GM19239 (cell line): ENCODE results near the gene NACA2.
A peak's percentile ranks its signal among the peaks of the same experiment; 100 is the strongest.
"Not testable (repeated sequence)": the region's sequence is repeated elsewhere in the genome, so short reads cannot be mapped to it uniquely, and the experiment has no call there.

Source experiments
- DNase-seq: peaks from one replicate; pipeline ENCODE4 v3.0.0; 2011; ENCODE audit warnings: low spot score; ENCODE audit not compliant: insufficient read length
- FAIRE-seq: peaks from 2 replicates; lab custom pipeline; 2011; peaks lifted over from hg19 to GRCh38; lab: Jason Lieb, UNC

The NACA2 gene

DNA sequence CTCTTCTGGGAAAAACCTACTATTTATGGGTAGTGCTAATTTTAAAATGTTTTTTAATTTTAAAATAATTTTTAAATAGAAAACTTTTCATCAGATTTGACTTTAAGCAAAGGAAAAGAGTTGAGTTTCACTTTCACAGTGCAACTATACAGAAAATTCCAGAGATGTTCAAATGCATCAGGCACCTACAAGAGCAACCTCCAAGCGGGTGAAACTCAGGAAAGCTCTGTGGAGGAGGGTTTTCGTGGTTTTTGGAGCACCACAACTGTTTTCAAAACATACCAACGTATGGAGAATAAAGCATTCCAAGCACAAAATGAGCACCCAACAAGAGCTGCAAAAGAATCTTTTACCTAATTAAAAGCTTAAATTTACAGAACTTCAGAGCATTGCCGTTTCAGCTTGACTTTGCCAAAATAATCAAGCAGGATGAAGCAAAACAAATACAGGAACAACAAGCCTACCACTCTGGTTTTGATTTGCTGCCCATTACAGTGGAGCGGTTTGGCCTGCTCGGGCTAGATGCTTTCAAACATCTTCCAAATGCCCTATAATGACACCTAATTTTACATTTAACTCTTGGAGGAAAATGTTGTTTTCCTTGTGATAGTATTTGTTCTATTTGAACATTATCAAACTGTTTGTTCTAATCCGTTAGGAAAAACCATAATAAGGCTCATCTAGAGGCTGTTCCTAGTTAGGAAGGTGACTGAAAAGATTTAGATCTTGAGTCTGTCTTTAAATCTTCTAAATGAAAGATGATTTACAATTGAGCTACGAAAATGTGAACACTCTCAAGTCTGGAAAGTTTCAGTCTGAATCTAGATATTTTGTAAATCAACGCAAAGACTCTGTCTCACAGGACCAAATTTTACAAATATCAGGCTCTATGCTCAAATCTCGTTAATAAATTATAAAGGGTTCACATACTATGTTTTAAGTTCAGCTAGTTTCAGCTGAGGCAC, 34.5 kb downstream of the NACA2 start:
- DNase-seq (no peak), FAIRE-seq (no peak)

DNA sequence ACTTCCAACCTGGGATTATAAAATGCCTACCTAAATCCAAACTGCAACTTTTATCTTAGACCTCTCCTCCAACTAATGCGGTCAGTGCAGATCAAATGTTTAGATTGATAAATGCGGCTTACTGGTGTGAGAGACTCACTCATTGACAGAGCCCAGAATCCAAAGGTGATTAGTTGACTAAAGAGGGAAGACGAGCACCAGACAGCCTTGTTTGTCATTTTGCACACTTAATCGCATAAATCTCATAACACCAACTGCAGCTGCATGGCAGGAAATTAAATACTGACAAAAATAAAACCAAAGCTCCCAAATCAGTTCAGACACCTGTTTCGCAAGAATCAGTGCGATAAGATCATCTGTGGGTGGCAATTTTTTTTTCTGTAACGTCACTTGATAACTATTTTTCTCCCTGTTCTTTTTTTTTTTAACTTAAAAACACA, 35.9 kb downstream of the NACA2 start:
- FAIRE-seq = no peak
- no peak for DNase-seq

DNA sequence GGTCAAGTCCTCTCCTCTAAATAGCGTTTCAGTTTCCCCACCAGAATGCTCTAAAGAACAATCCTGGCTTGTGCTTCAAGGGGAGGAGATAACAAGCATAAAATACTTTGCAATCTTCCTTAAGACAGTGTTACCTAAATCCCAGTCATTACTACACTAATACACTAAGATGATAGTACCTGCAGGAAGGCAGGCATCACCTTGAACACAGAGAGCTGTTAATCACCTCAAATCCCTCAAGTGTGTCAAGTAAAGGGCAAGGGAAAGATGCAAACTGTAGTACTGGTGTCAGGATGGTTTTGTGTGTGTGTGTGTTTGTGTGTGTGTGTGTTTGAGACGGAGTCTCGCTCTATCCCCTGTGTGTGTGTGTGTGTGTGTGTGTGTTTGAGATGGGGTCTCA, 36.8 kb downstream of the NACA2 start:
- FAIRE-seq (no peak), DNase-seq (no peak)

DNA sequence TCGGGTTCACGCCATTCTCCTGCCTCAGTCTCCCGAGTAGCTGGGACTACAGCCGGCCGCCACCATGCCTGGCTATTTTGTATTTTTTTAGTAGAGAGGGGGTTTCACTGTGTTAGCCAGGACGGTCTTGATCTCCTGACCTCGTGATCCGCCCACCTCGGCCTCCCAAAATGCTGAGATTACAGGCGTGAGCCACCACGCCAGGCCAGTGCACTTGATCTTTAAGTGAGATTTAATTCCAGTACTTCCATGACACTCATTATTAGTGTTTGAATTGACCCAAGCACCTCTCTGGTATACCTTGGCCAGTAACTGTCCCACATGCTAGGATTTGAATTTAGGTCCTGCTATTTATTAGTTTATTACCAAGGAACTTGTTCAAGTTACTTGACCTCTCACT, 38.5 kb downstream of the NACA2 start:
- DNase-seq, FAIRE-seq: not testable (repeated sequence)

DNA sequence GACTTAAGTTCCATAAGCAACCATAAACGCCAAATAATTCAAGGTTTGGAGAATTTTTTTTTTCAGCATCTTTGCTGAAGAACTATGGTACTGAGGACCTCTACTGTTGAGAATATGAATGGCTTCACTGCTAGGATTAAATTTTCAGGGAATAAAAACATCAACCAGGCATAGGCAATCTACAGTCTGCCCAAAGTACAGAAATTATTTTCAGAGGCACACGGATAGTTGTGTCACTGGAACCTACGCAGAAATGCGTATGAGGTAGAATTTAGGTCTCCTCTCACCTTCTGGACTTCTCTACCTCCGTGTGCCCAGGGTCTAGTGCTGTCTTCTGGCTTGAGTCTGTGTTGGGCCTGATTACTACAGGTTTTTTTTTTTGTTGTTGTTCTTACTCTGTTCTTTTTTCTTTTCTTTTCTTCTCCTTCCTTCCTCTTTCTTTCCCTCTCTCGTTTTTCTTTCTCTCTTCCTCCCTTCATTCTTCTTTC, 39.7 kb downstream of the NACA2 start:
- FAIRE-seq = peak; percentile 67
- DNase-seq = no peak

DNA sequence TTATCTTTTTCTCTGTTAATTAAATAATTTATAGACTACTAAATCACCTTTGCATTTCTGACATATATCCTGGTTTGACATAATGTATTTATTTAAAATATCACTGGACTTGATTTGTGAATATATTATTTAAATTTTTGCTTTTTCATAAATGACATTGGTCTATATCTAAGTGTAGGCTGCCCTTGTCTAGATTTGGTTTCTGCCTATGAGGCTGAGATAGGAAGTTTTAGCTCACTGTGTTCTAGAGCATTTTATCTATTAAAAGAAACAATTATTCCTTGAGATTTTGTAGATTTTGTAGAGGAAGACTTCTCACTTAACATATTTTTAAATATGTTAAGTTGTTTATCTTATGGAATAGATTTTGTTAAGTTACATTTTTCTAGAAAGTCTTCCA, 43.9 kb downstream of the NACA2 start:
- FAIRE-seq (no peak), DNase-seq (no peak)

DNA sequence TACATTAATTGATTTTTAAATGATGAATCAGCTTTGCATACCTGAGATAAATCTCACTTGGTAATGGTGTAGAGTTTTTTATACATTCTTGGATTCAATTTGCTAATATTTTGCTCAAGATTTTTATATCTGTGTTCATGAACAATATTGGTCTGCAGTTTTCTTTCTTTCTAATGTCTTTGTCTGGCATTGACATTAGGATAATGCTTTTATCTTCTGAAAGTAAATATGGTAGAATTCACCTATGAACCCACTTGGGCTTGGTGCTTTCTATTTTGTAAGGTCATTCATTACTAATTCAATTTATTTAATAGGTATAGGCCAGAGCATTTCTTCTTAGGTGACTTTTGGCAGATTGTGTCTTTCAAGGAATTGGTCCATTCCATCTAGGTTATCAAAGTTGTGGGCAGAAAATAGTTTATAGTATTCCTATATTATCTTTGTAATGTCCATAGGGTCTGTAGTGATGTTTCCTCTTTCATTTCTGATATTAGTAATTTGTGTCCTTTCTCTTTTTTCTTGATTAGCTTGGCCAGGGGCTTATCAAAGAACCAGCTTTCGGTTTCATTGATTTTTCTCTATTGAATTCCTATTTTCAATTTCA, 45.6 kb downstream of the NACA2 start:
- FAIRE-seq (no peak), DNase-seq (no peak)

DNA sequence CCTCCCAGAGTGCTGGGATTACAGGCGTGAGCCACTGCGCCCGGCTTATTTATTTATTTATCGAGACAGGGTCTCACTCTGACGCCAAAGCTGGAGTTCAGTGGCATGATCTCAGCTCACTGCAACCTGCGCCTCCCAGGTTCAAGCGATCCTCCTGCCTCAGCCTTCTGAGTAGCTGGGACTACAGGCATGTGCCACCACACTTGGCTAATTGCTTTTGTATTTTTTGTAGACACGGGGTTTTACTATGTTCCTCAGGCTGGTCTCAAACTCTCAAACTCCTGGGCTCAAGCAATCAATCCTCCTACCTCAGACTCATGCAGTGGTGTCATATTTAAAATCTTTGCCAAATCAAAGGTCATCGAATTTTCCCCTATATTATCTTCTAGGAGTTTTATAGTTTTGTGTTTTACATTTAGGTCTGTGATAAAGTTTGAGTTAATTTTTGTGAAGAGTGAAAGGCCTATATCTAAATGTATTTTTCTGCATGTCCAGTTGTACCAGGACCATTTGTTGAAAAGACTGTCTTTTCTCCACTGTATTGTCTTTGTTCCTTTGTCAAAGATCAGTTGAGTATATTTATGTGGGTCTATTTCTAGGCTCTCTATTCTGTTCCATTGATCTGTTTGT, 47.1 kb downstream of the NACA2 start:
- no peak for FAIRE-seq
- no peak for DNase-seq

DNA sequence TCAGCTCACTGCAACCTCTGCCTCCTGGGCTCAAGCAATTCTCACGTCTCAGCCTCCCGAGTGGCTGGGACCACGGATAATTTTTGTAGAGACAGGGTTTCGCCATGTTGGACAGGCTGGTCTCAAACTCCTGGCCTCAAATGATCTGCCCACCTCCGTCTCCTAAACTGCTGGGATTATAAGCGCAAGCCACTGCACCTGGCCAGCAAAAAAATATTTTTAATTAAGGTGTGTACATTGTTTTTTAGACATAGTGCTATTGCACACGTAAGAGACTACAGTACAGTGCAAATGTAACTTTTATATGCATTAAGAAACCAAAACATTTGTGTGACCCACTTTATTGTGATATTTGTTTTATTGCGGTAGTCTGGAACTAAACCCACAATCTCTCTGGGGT, 49.0 kb downstream of the NACA2 start:
- FAIRE-seq = no peak

DNA sequence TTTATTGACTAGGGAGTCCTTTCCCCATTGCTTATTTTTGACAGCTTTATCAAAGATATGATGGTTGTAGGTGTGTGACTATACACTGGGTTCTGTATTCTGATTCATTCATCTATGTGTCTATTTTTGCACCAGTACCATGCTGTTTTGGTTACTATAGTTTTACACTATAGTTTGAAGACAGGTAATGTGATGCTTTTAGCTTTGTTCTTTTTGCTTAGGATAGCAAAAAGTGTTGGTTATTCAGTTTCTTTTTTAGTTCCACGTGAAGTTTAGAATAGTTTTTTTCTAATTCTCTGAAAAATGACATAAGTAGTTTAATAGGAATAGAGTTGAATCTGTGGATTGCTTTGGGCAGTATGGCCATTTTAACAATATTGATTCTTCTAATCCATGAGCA, 50.1 kb downstream of the NACA2 start:
- DNase-seq (no peak), FAIRE-seq (no peak)

More for the DNA sequence above, 49.0 kb downstream of the NACA2 start:
- DNase-seq = no peak
